ENCODE results near the gene MSRB3. TPM values are rescaled to one million over a fixed set of nuclear protein-coding genes. Genes with fewer than 3 reads are reported as not detected.

MSRB3 gene
- total and polyA plus RNA-seq, 2 of the 4 experiments (the other 2 are of a cell fraction): 31.7 to 35.7 TPM

DNA sequence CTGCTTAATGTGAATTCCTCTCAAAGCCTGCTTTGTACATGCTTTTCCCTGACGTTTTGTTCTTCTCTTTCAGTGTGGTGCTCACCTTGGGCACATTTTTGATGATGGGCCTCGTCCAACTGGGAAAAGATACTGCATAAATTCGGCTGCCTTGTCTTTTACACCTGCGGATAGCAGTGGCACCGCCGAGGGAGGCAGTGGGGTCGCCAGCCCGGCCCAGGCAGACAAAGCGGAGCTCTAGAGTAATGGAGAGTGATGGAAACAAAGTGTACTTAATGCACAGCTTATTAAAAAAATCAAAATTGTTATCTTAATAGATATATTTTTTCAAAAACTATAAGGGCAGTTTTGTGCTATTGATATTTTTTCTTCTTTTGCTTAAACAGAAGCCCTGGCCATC lies 184.6 kb downstream of the MSRB3 start:
- Histone ChIP-seq H2BK20ac (ENCODE audit: low read depth, low read length) (no peak overlapping the region), H2AK9ac (replicated peaks; ENCODE audit: low read depth, low read length, poor library complexity) (no peak overlapping the region), H3K36me3 (ENCODE audit: control insufficient read depth, insufficient read depth, low read length) (peaks cover 5% of the 10 kb centered on the region), H4K8ac (ENCODE audit: low read depth in 2 of 2, low read length in 2 of 2) (no peak overlapping the region), H3K4me3 (ENCODE audit: insufficient read depth, low read depth, low read length) (no peak overlapping the region), H3K9ac (ENCODE audit: low read depth, low read length) (no peak overlapping the region), H3K27me3 (ENCODE audit: control insufficient read depth, insufficient read depth, low read length) (no peaks in the 10 kb centered on the region), H2AK5ac (ENCODE audit: low read depth, low read length) (no peak overlapping the region), H2AFZ (replicated peaks; ENCODE audit: low read length, poor library complexity) (no peak overlapping the region), H3K9me3 (ENCODE audit: control insufficient read depth, insufficient read depth, low read length) (no peaks in the 10 kb centered on the region), H3K9me1 (ENCODE audit: insufficient read depth, low read length) (peaks cover 4% of the 10 kb centered on the region), H3K4me2 (ENCODE audit: low read depth, low read length) (no peak overlapping the region), H2BK120ac (ENCODE audit: low read depth, low read length) (no peak overlapping the region), H2BK5ac (ENCODE audit: low read depth, low read length, poor library complexity, severe bottlenecking) (no peak overlapping the region), H3K4me1 (ENCODE audit: control insufficient read depth, insufficient read depth, low read length) (peaks cover 14% of the 10 kb centered on the region), H3K79me1 (ENCODE audit: low read depth in 1 of 2, low read length in 2 of 2) (peaks cover 3 to 14% of the 10 kb centered on the region in 2 experiments; a peak in 3 of 4 replicates), H2BK15ac (ENCODE audit: low read depth, low read length) (no peak overlapping the region), H3K18ac (ENCODE audit: low read depth, low read length) (no peak overlapping the region), H3K56ac (ENCODE audit: extremely low read depth, insufficient read depth, low read length) (no peak overlapping the region), H3K14ac (replicated peaks; ENCODE audit: low read depth, low read length) (no peak overlapping the region), H4K5ac (ENCODE audit: low read depth, low read length) (no peak overlapping the region), H3K4ac (ENCODE audit: low read depth, low read length) (no peak overlapping the region), H3K27ac (ENCODE audit: insufficient read depth, low read length) (no peak overlapping the region), H3K23ac (ENCODE audit: low read depth, low read length) (no peak overlapping the region), H4K20me1 (ENCODE audit: insufficient read depth, low read length) (no peaks in the 10 kb centered on the region), H4K91ac (ENCODE audit: insufficient read depth, low read depth, low read length) (no peak overlapping the region)
- dilution Hi-C loops (cut with HindIII; ENCODE audit: low sequenced_read_pairs, unreplicated experiment): no loop called here
- ATAC-seq (ENCODE audit: low read depth) (no peak), DNase-seq (no peak)
- CTCF ChIA-PET: no interaction called here
- no TSS peak for BruUV-seq (replicated peaks)
- intact Hi-C loops (cut with micrococcal nuclease): loop anchor here (10.0 kb wide), 1 partner anchor 138 kb away; no protein-coding TSS in a partner anchor
- in situ Hi-C loops (cut with MboI; ENCODE audit: low sequenced_read_pairs): no loop called here
- TF ChIP-seq, protein P1, sequence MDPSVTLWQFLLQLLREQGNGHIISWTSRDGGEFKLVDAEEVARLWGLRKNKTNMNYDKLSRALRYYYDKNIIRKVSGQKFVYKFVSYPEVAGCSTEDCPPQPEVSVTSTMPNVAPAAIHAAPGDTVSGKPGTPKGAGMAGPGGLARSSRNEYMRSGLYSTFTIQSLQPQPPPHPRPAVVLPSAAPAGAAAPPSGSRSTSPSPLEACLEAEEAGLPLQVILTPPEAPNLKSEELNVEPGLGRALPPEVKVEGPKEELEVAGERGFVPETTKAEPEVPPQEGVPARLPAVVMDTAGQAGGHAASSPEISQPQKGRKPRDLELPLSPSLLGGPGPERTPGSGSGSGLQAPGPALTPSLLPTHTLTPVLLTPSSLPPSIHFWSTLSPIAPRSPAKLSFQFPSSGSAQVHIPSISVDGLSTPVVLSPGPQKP (IDR thresholded peaks at IDR 0.05; ENCODE audit: borderline replicate concordance, low read depth, low read length): no peak
- no peak for TF ChIP-seq POLR2A (IDR thresholded peaks at IDR 0.05; ENCODE audit: low read depth, low read length)
- TF ChIP-seq, protein P2, sequence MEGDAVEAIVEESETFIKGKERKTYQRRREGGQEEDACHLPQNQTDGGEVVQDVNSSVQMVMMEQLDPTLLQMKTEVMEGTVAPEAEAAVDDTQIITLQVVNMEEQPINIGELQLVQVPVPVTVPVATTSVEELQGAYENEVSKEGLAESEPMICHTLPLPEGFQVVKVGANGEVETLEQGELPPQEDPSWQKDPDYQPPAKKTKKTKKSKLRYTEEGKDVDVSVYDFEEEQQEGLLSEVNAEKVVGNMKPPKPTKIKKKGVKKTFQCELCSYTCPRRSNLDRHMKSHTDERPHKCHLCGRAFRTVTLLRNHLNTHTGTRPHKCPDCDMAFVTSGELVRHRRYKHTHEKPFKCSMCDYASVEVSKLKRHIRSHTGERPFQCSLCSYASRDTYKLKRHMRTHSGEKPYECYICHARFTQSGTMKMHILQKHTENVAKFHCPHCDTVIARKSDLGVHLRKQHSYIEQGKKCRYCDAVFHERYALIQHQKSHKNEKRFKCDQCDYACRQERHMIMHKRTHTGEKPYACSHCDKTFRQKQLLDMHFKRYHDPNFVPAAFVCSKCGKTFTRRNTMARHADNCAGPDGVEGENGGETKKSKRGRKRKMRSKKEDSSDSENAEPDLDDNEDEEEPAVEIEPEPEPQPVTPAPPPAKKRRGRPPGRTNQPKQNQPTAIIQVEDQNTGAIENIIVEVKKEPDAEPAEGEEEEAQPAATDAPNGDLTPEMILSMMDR (conservative IDR thresholded peaks at IDR 0.05; ENCODE audit: low read depth, low read length): no peak
- TF ChIP-seq MAZ (IDR thresholded peaks at IDR 0.05; ENCODE audit: borderline replicate concordance, low read depth, low read length): no peak
- no peak for TF ChIP-seq RCOR1 (IDR thresholded peaks at IDR 0.05; ENCODE audit: insufficient replicate concordance, low read length)
- no peak for TF ChIP-seq MAFK (IDR thresholded peaks at IDR 0.05; ENCODE audit: low read depth, low read length)
- TF ChIP-seq SMC3 (IDR thresholded peaks at IDR 0.05; ENCODE audit: low read depth, low read length): no peak
- TF ChIP-seq, protein P3, sequence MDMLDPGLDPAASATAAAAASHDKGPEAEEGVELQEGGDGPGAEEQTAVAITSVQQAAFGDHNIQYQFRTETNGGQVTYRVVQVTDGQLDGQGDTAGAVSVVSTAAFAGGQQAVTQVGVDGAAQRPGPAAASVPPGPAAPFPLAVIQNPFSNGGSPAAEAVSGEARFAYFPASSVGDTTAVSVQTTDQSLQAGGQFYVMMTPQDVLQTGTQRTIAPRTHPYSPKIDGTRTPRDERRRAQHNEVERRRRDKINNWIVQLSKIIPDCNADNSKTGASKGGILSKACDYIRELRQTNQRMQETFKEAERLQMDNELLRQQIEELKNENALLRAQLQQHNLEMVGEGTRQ (IDR thresholded peaks at IDR 0.05; ENCODE audit: low read depth, low read length): no peak
- no peak for TF ChIP-seq RAD21 (IDR thresholded peaks at IDR 0.05; ENCODE audit: low read length)
- no peak for TF ChIP-seq RFX5 (IDR thresholded peaks at IDR 0.05; ENCODE audit: low read depth, low read length)
- TF ChIP-seq MXI1 (IDR thresholded peaks at IDR 0.05; ENCODE audit: borderline replicate concordance, low read depth, low read length): no peak
- no peak for TF ChIP-seq CHD1 (IDR thresholded peaks at IDR 0.05; ENCODE audit: low read depth, low read length)
- no peak for TF ChIP-seq NFE2L2 (IDR thresholded peaks at IDR 0.05; ENCODE audit: low read depth, low read length)
- no peak for TF ChIP-seq FOS (IDR thresholded peaks at IDR 0.05; ENCODE audit: low read depth, low read length)
- no peak for TF ChIP-seq CEBPB (IDR thresholded peaks at IDR 0.05; ENCODE audit: low read depth, low read length)
- no peak for TF ChIP-seq BHLHE40 (IDR thresholded peaks at IDR 0.05; ENCODE audit: low read depth, low read length)
- 100% methylated on average over 3 of the region's 9 CpGs; no CpG with 5 or more reads in 1 of the 2 experiments for WGBS, 2 experiments (ENCODE audit: extremely low coverage in 2 of 2, insufficient read length in 1 of 2)
- POLR2A ChIA-PET (ENCODE audit: unreplicated experiment): no interaction called here

All from IMR-90 (cell line).